ENCODE data around the gene IRS1. TPM values are rescaled to one million over a fixed set of nuclear protein-coding genes. Genes with fewer than 3 reads are reported as not detected.
"Not testable (repeated sequence)": the region's sequence is repeated elsewhere in the genome, so short reads cannot be mapped to it uniquely, and the experiment has no call there.

The IRS1 gene
- total and polyA plus RNA-seq, 8 donors, result 13.3 to 43.5 (median 34.7) TPM

DNA sequence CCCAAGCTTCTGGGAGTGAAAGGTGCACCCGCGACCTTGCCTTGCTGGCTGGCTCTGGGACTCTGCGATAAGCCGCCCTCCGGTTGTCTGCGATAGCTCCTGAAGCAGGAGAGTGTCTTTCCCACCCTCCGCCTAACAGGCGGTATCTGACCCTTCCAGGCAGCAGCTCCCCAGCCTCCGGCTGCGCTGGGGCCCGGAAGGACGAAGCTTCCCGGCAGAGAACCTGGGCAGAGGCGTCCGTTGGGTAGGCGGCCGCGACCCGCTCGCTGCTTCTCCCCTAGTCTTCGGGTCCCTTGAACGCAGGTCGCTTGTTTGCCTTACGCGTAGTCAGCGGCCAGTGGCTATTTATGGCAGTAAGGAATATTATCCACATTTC is 35.8 kb upstream of the IRS1 start:
- TF ChIP-seq, protein P1, sequence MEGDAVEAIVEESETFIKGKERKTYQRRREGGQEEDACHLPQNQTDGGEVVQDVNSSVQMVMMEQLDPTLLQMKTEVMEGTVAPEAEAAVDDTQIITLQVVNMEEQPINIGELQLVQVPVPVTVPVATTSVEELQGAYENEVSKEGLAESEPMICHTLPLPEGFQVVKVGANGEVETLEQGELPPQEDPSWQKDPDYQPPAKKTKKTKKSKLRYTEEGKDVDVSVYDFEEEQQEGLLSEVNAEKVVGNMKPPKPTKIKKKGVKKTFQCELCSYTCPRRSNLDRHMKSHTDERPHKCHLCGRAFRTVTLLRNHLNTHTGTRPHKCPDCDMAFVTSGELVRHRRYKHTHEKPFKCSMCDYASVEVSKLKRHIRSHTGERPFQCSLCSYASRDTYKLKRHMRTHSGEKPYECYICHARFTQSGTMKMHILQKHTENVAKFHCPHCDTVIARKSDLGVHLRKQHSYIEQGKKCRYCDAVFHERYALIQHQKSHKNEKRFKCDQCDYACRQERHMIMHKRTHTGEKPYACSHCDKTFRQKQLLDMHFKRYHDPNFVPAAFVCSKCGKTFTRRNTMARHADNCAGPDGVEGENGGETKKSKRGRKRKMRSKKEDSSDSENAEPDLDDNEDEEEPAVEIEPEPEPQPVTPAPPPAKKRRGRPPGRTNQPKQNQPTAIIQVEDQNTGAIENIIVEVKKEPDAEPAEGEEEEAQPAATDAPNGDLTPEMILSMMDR (IDR thresholded peaks at IDR 0.05), result no peak
- no peaks in the 10 kb centered on the region for H3K27me3 ChIP-seq
- H3K4me1 ChIP-seq, result peaks cover 4 to 33% of the 10 kb centered on the region in 2 donors
- DNase-seq (peak in 1 of 4 donors; percentile 83), ATAC-seq (peak; percentile 42)
- no peaks in the 10 kb centered on the region for H3K9me3 ChIP-seq
- H3K27ac ChIP-seq, result peak overlapping the region; percentile 98 to 99
- intact Hi-C loops (cut with DNase I), result loop anchor here in 1 of 2 donors (10.0 kb wide), 1 partner anchor 139 kb away; no protein-coding TSS in a partner anchor
- H3K4me3 ChIP-seq, result peak overlapping the region; percentile 68 to 72
- H3K36me3 ChIP-seq, result peaks cover 0 to 3% of the 10 kb centered on the region in 2 donors

DNA sequence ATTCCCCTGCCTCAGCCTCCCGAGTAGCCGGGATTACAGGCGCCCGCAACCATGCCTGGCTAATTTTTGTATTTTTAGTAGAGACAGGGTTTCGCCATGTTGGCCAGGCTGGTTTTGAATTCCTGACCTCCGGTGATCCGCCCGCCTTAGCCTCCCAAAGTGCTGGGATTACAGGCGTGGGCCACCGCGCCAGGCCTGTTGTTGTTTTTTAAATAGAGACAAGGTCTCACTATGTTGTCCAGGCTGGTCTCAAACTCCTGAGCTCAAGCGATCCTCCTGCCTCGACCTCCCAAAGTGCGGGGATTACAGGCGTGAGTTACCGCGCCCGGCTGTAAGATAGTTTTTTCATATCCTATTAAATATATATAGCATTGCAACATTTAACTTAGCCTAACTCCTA is 35.3 kb upstream of the IRS1 start:
- H3K27me3 ChIP-seq, H3K27ac ChIP-seq, H3K9me3 ChIP-seq, H3K36me3 ChIP-seq, ATAC-seq: not testable (repeated sequence)
- Histone ChIP-seq H3K4me1 (peaks cover 4 to 33% of the 10 kb centered on the region in 2 donors), H3K4me3 (peak overlapping the region; percentile 68 to 72)
- intact Hi-C loops (cut with DNase I), result loop anchor here in 1 of 2 donors (10.0 kb wide), 1 partner anchor 140 kb away; no protein-coding TSS in a partner anchor
- DNase-seq, result peak in 1 of 4 donors; percentile 59

DNA sequence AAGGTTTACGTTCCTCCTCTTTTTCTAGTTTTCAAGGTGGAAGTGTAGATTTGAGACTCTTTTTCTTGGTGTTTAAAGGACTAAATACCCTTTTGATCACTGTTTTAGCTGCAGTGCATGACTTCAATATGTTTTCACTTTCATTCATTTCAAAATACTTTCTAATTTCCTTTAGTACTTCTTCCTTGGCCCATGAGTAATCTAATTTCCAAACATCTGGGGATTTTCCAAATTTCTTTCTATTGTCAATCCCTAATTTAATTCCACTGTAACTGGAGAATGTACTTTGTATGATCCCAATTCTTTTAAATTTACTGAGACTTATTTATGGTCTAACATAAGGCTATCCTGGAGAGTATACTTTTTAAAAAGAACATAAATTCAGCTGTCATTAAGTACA is 32.4 kb upstream of the IRS1 start:
- no peak for DNase-seq
- no peaks in the 10 kb centered on the region for H3K36me3 ChIP-seq
- no peak overlapping the region for H3K4me3 ChIP-seq
- intact Hi-C loops (cut with DNase I), result loop anchor here in 1 of 2 donors (10.0 kb wide), 1 partner anchor 143 kb away; no protein-coding TSS in a partner anchor
- no peaks in the 10 kb centered on the region for H3K9me3 ChIP-seq
- no peaks in the 10 kb centered on the region for H3K27me3 ChIP-seq
- H3K27ac ChIP-seq, result no peak overlapping the region
- no peak for ATAC-seq
- TF ChIP-seq, protein P1 (IDR thresholded peaks at IDR 0.05), result no peak
- peaks cover 4 to 17% of the 10 kb centered on the region in 2 donors for H3K4me1 ChIP-seq

DNA sequence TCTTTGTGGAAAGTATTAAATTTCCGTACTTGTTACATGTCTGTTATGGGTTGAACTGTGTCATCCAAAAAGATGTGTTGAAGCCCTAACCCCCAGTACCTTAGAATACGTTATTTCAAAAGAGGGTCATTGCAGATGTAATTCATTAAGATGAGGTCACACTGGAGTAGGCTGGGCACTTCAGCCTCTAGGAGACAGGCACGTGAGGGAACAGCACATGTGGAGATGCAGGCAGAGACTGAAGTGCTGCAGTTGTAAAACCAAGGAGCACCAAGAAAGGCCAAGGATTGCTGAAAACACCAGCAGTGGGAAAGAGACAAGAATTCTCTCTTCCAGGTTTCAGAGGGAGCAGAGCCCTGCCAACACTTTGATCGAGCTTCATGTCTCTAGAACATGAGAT is 31.6 kb upstream of the IRS1 start:
- Histone ChIP-seq H3K9me3 (no peaks in the 10 kb centered on the region), H3K4me3 (no peak overlapping the region), H3K4me1 (peaks cover 0 to 11% of the 10 kb centered on the region in 2 donors), H3K27me3 (no peaks in the 10 kb centered on the region), H3K27ac (no peak overlapping the region), H3K36me3 (no peaks in the 10 kb centered on the region)
- TF ChIP-seq, protein P1 (IDR thresholded peaks at IDR 0.05), result no peak
- intact Hi-C loops (cut with DNase I), result loop anchor here in 1 of 2 donors (10.0 kb wide), 1 partner anchor 144 kb away; no protein-coding TSS in a partner anchor
- no peak for ATAC-seq
- DNase-seq, result no peak

DNA sequence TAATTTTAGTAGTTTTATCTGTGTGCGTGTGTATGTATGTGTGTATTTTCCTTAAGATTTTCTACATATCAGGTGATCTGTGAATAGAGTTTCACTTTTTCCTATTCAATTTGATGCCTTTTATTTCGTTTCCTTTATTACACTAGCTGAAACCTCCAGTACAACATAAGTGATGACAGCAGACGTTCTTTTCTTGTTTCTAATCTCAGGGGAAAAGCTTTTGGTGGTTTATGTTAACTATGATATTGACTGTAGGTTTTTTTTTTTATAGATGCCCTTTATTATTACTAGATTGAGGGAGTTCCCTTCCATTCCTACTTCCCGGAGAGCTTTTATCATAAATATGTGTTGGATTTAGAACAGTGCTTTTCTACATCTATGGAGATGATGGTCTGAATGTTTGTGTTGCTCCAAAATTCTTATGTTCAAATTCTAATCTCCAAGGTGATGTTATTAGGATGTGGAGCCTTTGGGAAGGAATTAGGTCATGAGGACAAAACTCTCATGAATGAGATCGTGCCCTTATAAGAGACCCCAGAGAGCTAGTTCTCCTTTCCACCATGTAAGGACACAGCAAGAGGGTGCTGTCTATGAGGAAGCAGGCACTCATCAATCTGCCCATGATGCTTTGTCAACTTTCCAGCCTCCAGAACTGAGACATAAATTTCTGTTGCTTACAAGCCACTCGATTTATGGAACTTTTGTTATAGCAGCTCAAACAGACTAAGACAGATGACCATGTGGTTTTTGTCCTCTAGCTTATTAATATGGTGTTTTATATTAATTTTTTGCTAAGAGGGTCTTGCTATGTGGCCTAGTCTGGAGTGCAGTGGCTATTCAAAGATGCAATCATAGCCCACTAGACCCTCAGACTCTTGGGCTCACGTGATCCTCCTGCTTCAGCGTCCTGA is 30.4 kb upstream of the IRS1 start:
- no peaks in the 10 kb centered on the region for H3K27me3 ChIP-seq
- no peaks in the 10 kb centered on the region for H3K36me3 ChIP-seq
- no peaks in the 10 kb centered on the region for H3K9me3 ChIP-seq
- no peak for ATAC-seq
- H3K4me1 ChIP-seq, result peaks cover 0 to 7% of the 10 kb centered on the region in 2 donors
- TF ChIP-seq, protein P1 (IDR thresholded peaks at IDR 0.05), result no peak
- intact Hi-C loops (cut with DNase I), result loop anchor here in 1 of 2 donors (10.0 kb wide), 1 partner anchor 145 kb away; no protein-coding TSS in a partner anchor
- no peak overlapping the region for H3K4me3 ChIP-seq
- no peak for DNase-seq
- no peak overlapping the region for H3K27ac ChIP-seq
